SU-DHL-6 (cell line): ENCODE measurements around the gene ACSM6.

Experiments used
- H2AFZ ChIP-seq: fragments of 200-600 bp; sonication (generic); 2 replicates; pipeline ENCODE4 v1.6.1; 2014; ENCODE audit warnings: low read depth, mild to moderate bottlenecking, moderate library complexity, mixed read lengths, antibody characterized with exemption, low read length; ENCODE audit not compliant: severe bottlenecking
- H3F3A ChIP-seq: fragments of 200-600 bp; shearing (Covaris generic); 2 replicates; pipeline ENCODE4 v1.6.0; 2016; ENCODE audit warnings: antibody characterized with exemption, mild to moderate bottlenecking; ENCODE audit not compliant: insufficient read depth
- H3K27ac ChIP-seq: fragments of 200-600 bp; sonication (generic); 2 replicates; pipeline ENCODE4 v1.5.1; 2016; ENCODE audit warnings: low read depth, mild to moderate bottlenecking, low read length, moderate library complexity, mixed read lengths
- H3K27me3 ChIP-seq: fragments of 200-600 bp; sonication (generic), shearing (Covaris generic); 2 replicates; pipeline ENCODE4 v1.6.0; 2014; ENCODE audit warnings: mild to moderate bottlenecking, low read length
- H3K36me3 ChIP-seq: fragments of 200-600 bp; sonication (generic); 2 replicates; pipeline ENCODE4 v1.6.1; 2014; ENCODE audit warnings: mild to moderate bottlenecking, low read length, mixed read lengths
- H3K4me2 ChIP-seq: fragments of 300-600, 200-600 bp; shearing (Covaris generic), sonication (generic); 2 replicates; pipeline ENCODE4 v1.6.0; 2014; ENCODE audit warnings: low read length, low read depth, mild to moderate bottlenecking; ENCODE audit not compliant: poor library complexity, severe bottlenecking
- H3K4me3 ChIP-seq: fragments of 200-600 bp; sonication (generic); 2 replicates; pipeline ENCODE4 v1.5.1; 2014; ENCODE audit warnings: antibody characterized with exemption, low read length, mild to moderate bottlenecking, mixed read lengths; ENCODE audit not compliant: insufficient read depth, poor library complexity, severe bottlenecking
- H3K79me2 ChIP-seq: fragments of 200-600 bp; sonication (generic); 2 replicates; pipeline ENCODE4 v1.6.1; 2014; ENCODE audit warnings: mild to moderate bottlenecking, low read length, moderate library complexity; ENCODE audit not compliant: insufficient read depth
- H3K9ac ChIP-seq: fragments of 200-600 bp; sonication (generic); 2 replicates; pipeline ENCODE4 v1.7.0; 2014; ENCODE audit warnings: mild to moderate bottlenecking, low read length
- H3K9me2 ChIP-seq: fragments of 200-600 bp; sonication (generic); replicated peaks from 2 replicates; pipeline ENCODE4 v1.6.1; 2014; ENCODE audit warnings: low read length; ENCODE audit not compliant: insufficient read depth
- H3K9me3 ChIP-seq: fragments of 200-600 bp; sonication (generic); 2 replicates; pipeline ENCODE4 v1.6.1; 2014; ENCODE audit warnings: low read length, mixed read lengths; ENCODE audit not compliant: insufficient read depth
- H4K20me1 ChIP-seq: fragments of 200-600 bp; sonication (generic); 2 replicates; pipeline ENCODE4 v1.6.1; 2014; ENCODE audit warnings: low read depth, mild to moderate bottlenecking, antibody characterized with exemption, low read length, moderate library complexity, mixed read lengths
- CTCF ChIP-seq: fragments of 200-600 bp; sonication (generic); IDR thresholded peaks from one replicate; pipeline ENCODE4 v1.5.1; 2017; ENCODE audit warnings: antibody characterized with exemption, mild to moderate bottlenecking, low read length, moderate library complexity; ENCODE audit not compliant: insufficient read depth, poor library complexity, severe bottlenecking
- EZH2phosphoT487 ChIP-seq: fragments of 200-600 bp; sonication (generic), shearing (Covaris generic); conservative IDR thresholded peaks from 2 replicates; pipeline ENCODE4 v1.6.1; 2018; ENCODE audit warnings: mild to moderate bottlenecking, antibody characterized with exemption, low read length, moderate library complexity, mixed read lengths

The ACSM6 gene

GRCh38 chr10:95193944-95194343 is at the start of gene ACSM6:
Gene ACSM6, plus strand, starts transcription at chr10:95194238. Its CDS starts 248 bp downstream, at chr10:95194486.
- TF ChIP-seq EZH2phosphoT487: no peak
- no peak for TF ChIP-seq CTCF

GRCh38 chr10:95168694-95169093 is 25.3 kb upstream of the ACSM6 start:
- no peaks in the 10 kb centered on the region for H4K20me1 ChIP-seq

More at GRCh38 chr10:95193944-95194343, at the start of gene ACSM6:
- H3K9ac ChIP-seq: no peak within 1 kb of the TSS
- no peaks in the 10 kb centered on the region for H3K9me3 ChIP-seq
- H3K4me2 ChIP-seq: no peak within 1 kb of the TSS
- H3K27me3 ChIP-seq: no peaks in the 10 kb centered on the region
- H3K9me2 ChIP-seq: no peaks in the 10 kb centered on the region
- no peaks in the 10 kb centered on the region for H3K36me3 ChIP-seq
- H3K4me3 ChIP-seq: no peak within 1 kb of the TSS
- H3K27ac ChIP-seq: no peak within 1 kb of the TSS
- H2AFZ ChIP-seq: no peak within 1 kb of the TSS
- no peaks in the 10 kb centered on the region for H4K20me1 ChIP-seq
- no peaks in the 10 kb centered on the region for H3K79me2 ChIP-seq
- H3F3A ChIP-seq: no peaks in the 10 kb centered on the region

GRCh38 chr10:95169522-95169921 is 24.5 kb upstream of the ACSM6 start:
- TF ChIP-seq EZH2phosphoT487: no peak
- no peak for TF ChIP-seq CTCF
- Histone ChIP-seq H4K20me1 (no peaks in the 10 kb centered on the region), H2AFZ (no peak overlapping the region), H3K4me3 (no peak overlapping the region), H3K27ac (no peak overlapping the region), H3K9ac (no peak overlapping the region), H3K27me3 (no peaks in the 10 kb centered on the region), H3K9me3 (no peaks in the 10 kb centered on the region), H3K36me3 (no peaks in the 10 kb centered on the region), H3F3A (no peaks in the 10 kb centered on the region), H3K9me2 (no peaks in the 10 kb centered on the region), H3K79me2 (no peaks in the 10 kb centered on the region), H3K4me2 (no peak overlapping the region)

More at GRCh38 chr10:95168694-95169093, 25.3 kb upstream of the ACSM6 start:
- no peaks in the 10 kb centered on the region for H3K36me3 ChIP-seq
- no peak overlapping the region for H3K4me3 ChIP-seq
- H3K9me3 ChIP-seq: no peaks in the 10 kb centered on the region
- H3K27me3 ChIP-seq: no peaks in the 10 kb centered on the region
- no peak overlapping the region for H3K9ac ChIP-seq
- no peaks in the 10 kb centered on the region for H3K79me2 ChIP-seq
- no peak for TF ChIP-seq CTCF
- TF ChIP-seq EZH2phosphoT487: no peak
- no peaks in the 10 kb centered on the region for H3F3A ChIP-seq
- H3K9me2 ChIP-seq: no peaks in the 10 kb centered on the region
- no peak overlapping the region for H2AFZ ChIP-seq
- no peak overlapping the region for H3K4me2 ChIP-seq
- H3K27ac ChIP-seq: no peak overlapping the region

- TF ChIP-seq EZH2phosphoT487 (no peak), CTCF (no peak)
- no peaks in the 10 kb centered on the region for H3F3A ChIP-seq
- no peaks in the 10 kb centered on the region for H3K79me2 ChIP-seq
- H3K9me3 ChIP-seq: no peaks in the 10 kb centered on the region
- no peaks in the 10 kb centered on the region for H4K20me1 ChIP-seq
- H3K27ac ChIP-seq: no peak overlapping the region
- H3K4me3 ChIP-seq: no peak overlapping the region
- H3K27me3 ChIP-seq: no peaks in the 10 kb centered on the region
- H3K36me3 ChIP-seq: no peaks in the 10 kb centered on the region
- no peak overlapping the region for H3K9ac ChIP-seq
- H3K4me2 ChIP-seq: no peak overlapping the region
- no peak overlapping the region for H2AFZ ChIP-seq
- H3K9me2 ChIP-seq: no peaks in the 10 kb centered on the region
These were observed 23.2 kb upstream of the ACSM6 start for GRCh38 chr10:95170790-95171189.
